HG03354 (cell line): ENCODE results near the gene ENTR1.
"Not testable (repeated sequence)": the region's sequence is repeated elsewhere in the genome, so short reads cannot be mapped to it uniquely, and the experiment has no call there.

ENCODE experiments used
- ATAC-seq: cut with Tn5 transposase; IDR thresholded peaks from one replicate; pipeline ENCODE4 v1.9.1; 2021; ENCODE audit warnings: mild to moderate bottlenecking; ENCODE audit not compliant: unreplicated experiment, poor library complexity, severe bottlenecking

ENTR1 gene

DNA sequence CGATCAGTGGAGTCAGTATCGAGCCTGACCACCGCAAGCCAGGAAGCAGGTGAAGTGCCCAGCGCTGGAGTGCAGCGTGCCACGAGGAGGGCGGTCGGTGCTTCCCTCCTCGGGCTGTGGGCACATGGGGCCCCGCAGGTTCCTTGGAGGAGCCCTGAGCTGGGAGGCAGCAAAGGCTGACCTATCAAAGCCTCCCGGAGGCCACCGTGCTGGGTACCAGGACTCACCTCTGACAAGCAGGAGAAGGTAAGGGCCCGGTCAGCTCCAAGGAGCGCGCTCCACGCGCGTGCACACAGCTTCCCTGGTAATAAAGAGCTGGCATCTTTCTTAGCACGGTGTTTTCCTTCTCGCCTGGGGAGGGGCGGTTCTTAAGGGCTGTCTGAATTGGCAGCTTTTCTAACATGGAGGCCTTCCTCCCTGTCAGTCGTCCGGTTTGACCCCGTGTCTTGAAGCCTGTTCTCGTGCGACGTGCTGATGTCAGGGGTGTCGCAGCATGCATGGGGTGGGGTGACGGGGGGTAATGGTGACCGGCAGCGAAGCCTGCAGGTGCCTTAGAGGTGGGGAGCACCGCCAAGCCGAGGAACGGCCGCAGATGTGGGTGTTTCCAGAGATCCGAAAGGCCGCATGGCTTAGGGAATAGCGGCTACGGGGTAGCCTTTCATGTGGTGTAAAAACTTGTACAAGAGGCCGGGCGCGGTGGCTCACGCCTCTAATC lies 13.2 kb upstream of the ENTR1 start:
- ATAC-seq = no peak

- no peak for ATAC-seq
Observed at GRCh38 chr9:136422876-136423275, 12.5 kb upstream of the ENTR1 start.

- no peak for ATAC-seq
Observed at GRCh38 chr9:136421791-136422190, 11.4 kb upstream of the ENTR1 start.

- no peak for ATAC-seq
Observed at GRCh38 chr9:136419092-136419420, 8.6 kb upstream of the ENTR1 start.

DNA sequence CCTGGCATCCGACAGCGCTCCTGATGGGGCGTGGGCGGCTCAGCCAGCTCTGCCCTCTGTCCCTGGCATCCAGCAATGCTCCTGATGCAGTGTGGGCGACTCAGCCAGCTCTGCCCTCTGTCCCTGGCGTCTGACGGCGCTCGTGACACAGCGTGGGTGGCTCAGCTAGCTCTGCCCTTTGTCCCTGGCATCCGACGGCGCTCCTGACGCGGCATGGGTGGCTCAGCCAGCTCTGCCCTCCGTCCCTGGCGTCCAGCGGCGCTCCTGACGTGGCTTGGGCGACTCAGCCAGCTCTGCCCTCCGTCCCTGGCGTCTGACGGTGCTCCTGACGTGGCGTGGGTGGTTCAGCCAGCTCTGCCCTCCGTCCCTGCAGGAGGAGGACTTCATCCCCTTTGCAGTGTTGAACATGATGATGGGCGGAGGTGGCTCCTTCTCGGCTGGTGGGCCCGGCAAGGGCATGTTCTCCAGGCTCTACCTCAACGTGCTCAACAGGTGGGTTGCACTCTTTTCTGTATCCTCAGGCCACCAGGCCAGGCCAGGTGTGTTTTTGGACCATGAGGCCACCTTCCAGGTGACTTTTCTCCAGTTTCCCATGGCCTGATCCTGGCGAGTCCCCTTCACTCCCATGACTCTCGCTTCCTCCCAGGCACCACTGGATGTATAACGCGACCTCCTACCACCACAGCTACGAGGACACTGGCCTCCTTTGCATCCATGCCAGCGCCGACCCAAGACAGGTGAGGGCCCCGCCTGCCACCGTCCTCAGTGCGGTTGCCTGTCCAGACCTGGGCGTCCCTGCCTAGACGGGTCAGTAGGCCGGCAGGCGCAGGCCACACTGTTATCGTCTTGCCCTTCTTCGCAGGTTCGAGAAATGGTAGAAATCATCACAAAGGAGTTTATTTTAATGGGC lies 8.0 kb upstream of the ENTR1 start:
- ATAC-seq = no peak

- ATAC-seq = no peak
Observed at GRCh38 chr9:136416914-136417313, 6.5 kb upstream of the ENTR1 start.

DNA sequence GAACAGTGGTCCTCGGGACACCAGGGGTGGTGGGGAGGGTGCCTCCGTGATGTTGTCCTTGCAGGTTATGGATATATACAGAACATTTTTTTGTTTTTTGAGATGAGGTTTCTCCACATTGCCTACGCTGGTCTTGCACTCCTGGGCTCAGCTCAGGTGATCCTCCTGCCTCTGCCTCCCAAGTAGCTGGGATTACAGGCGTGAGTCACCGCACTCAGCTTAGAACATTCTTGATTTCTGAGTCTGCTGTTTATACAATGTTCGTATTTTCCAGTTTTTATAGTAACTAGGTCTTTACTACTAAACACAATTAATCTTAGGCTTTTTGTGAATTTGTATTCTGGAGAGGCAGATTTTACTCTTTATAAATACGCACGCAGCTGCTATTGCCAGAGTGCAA lies 6.0 kb upstream of the ENTR1 start:
- ATAC-seq = no peak

DNA sequence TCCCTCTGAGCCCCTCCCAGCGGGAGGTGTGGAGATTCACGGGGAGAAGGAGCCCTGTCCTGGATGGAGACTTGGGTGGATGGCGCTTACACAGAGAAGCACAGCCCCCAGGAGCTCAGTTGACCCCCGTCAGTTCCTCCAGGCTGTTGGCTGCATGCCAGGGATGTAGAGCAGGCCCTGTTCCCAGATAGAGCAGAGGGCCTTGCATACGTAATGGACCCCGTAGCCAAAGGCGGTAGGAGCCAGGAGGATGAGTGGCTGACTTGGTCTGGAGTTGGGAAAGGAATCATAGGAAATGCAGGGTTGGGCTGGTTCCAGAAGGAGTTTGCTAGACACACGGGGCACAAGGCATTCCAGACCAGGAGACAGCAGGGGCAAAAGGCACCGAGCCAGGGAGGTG lies 2.5 kb upstream of the ENTR1 start:
- ATAC-seq = no peak

DNA sequence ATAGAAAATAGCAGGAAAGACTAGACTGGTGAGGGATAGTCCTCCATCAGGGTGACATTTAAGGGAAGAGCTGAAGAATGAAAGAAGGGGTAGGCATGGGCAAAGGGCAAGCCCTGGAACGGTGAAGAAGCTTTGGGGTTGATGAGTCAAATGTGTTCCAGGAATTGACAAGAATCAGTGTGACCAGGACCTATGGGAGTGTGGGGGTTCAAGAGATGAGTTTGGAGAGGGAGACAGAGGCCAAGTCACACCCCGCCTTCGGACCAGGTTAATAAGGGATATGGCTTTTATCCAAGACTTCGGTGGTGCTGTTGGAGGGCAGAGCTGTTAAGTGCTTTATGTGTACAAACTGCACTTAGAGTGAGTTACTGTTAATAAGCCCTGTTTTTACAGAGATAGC lies 964 bp upstream of the ENTR1 start:
- no peak for ATAC-seq

- ATAC-seq = peak; percentile 20
Observed at GRCh38 chr9:136409557-136410455, 608 bp downstream of the ENTR1 start.

DNA sequence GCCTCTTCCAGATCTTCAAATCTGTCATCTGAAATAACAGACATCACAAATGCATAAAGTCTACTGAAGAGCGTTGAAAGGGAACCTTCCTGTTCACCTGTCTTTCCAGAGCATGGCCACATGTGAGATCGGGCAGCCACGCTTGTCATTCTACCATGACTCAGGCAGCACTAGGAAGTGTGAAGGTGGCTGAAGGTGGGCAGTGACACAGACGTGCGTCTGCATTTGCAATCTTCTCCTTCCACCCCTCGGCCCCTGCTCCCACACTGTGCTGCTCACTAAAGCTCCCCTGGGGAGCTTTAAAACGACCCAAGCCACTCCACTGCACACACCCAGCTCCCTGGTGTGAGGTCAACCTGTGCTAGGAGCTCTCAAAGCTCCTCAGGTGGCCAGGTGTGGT lies 2.5 kb downstream of the ENTR1 start:
- no peak for ATAC-seq

DNA sequence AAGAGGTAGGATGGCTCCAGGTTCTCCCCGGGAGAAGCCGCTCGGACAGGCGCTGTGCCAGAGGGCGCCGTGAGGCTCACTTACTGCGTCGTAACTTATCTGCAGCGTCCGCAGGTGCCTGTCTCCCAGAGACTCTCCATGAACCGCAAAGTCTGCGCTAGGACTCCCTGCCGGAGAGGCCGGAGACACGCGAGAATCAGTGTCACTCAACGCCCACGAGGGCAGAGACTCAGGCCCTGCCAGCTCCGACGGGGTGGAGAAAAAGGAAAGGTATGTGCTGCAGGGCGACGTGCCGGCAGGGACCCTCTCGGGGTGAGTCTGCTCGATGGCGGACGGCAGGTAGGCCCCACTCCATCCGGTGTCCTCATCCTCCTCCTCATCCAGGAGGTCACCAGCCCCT lies 3.4 kb downstream of the ENTR1 start:
- ATAC-seq = not testable (repeated sequence)

GRCh38 chr9:136405904-136406303 lies 4.5 kb downstream of the ENTR1 start:
- ATAC-seq = not testable (repeated sequence)

- ATAC-seq = no peak
Observed at GRCh38 chr9:136405481-136405880, 4.9 kb downstream of the ENTR1 start.

- ATAC-seq = no peak
Observed at GRCh38 chr9:136404801-136405136, 5.6 kb downstream of the ENTR1 start.

DNA sequence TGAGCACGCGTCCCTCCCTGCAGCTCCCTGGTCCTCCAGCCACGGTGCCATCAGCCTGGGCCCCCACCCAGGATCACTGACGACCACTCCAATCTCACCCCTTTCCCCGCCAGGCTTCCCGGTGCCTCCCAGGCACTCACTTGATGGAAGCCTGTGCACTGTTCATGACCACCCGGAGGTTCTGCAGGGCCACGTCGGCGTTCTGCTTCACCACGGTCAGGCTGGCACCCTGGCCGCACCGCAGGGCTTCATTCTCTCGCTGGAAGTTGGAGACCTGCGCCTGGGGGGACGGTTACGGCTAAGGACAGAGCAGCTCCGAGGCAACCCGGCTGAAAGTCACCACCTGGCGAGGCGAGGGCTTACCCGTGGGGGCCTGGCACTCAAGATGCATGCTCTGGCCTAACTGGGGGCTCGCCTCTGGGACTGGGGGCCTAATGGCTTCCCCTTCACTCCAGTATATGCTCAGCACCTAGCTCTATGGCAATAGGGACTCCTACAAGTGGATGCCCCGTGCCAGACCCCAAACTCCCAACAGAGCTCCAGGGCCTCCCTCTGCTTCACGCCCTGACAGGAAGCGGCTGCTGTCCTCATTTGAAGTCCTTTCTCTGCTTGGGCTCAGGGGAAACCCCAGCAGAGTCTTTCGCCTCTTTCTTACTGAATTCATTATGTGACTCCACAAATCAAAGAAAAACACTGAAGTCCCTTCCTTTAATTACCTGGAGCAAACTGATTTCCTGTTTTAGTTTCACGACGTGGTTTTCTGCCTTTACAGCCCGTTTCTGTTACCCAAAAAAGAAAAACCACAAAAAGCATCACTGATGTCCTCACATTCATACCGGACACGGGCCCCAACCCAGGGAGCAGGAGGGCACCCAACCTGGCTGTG lies 6.3 kb downstream of the ENTR1 start:
- ATAC-seq = no peak

- ATAC-seq = no peak
Observed at GRCh38 chr9:136403538-136403914, 6.9 kb downstream of the ENTR1 start.

- ATAC-seq = no peak
Observed at GRCh38 chr9:136402067-136402466, 8.3 kb downstream of the ENTR1 start.

GRCh38 chr9:136401173-136401922 lies 9.1 kb downstream of the ENTR1 start:
- no peak for ATAC-seq
